Stimulated activated naive CD4-positive, alpha-beta T cell (primary cell): Measurements from ENCODE around the gene CCDC138.

Experiments used
- DNase-seq, 6 experiments: peaks; one replicate each; lab custom pipeline; 2025; lab: John Stamatoyannopoulos, UW

Gene CCDC138

GRCh38 chr2:108918941-108919341 is 132.4 kb downstream of the CCDC138 start:
- DNase-seq: no peak

GRCh38 chr2:108919571-108920373 is 133.2 kb downstream of the CCDC138 start:
- no peak for DNase-seq

- no peak for DNase-seq
Measured at GRCh38 chr2:108920686-108921085, 134.1 kb downstream of the CCDC138 start.

DNA sequence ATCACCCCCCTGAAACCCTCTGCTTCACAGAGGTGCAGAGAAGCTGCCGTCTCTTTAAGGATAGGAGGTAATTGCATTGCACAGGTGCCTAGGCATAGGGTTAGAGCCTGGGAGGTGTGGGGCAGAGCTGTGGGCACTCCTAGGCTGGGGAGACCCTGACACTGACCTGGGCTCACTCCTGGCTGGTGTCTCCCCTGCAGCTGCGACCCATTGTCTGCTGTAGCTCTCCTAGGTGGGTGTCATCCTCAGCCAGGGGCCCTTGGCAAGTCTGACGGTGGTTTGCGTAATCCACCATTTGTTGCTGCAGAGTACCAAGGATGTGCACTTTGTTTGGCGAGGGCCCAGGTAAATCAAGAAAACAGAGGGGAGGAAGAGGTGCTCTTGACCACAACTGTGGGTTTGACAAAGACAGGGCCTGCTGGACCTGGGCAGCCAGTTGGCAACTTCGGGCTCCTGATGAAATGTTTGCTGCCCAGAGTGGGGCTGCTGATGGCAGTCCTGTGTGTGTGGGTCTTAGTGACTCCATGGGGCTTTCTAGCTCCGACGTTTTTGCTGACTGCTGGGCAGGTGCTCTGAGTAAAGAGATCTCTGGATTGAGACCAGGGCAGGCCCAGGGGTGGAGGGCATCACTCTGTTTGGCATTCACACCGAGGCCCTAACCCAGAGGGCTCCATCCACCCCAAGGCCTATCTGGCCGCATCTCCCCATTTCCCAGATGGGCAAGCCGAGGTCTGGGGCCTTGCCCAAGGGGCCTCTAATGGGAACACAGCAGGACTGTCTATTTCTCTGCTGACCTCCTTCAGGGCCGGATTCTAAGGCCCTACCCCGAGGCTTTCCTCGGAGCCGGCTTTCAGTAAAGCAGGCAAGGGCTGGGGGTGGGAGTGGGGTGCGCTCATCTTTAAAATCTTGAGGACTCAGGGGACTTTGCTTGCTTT is 134.8 kb downstream of the CCDC138 start:
- DNase-seq: no peak

GRCh38 chr2:108922141-108922915 is 135.8 kb downstream of the CCDC138 start:
- DNase-seq: no peak

DNA sequence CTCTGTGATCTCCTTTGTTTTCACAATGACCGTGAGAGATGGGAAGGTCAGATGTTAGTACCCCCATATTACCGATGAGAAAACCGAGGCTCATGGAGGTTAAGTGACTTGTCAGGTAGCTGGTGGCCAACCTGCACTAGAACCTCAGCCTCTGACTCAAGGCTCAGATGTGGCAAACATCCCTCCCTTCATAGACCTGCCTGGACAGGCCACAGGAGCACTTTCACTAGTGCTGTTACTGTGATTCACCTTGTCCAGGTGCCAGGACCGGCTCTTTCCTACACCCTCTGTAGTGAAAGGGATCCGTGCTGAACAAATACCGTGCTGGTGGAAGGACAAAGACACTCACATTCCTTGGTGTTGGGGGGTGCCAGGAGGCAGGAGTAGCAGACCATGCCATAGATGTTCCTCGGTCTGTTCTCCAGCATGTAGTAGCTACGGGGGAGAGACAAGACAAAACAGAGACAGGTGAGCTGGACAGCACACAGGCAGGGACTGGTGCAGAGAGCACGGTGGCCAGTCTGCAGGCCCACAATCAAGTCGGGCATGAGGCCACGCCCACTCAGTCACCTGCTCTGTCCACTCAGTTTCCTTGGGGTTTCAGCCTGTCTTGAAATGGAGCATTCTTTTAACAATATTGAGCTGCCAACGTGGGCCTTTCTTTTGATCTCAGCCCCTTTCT is 136.6 kb downstream of the CCDC138 start:
- DNase-seq: no peak

DNA sequence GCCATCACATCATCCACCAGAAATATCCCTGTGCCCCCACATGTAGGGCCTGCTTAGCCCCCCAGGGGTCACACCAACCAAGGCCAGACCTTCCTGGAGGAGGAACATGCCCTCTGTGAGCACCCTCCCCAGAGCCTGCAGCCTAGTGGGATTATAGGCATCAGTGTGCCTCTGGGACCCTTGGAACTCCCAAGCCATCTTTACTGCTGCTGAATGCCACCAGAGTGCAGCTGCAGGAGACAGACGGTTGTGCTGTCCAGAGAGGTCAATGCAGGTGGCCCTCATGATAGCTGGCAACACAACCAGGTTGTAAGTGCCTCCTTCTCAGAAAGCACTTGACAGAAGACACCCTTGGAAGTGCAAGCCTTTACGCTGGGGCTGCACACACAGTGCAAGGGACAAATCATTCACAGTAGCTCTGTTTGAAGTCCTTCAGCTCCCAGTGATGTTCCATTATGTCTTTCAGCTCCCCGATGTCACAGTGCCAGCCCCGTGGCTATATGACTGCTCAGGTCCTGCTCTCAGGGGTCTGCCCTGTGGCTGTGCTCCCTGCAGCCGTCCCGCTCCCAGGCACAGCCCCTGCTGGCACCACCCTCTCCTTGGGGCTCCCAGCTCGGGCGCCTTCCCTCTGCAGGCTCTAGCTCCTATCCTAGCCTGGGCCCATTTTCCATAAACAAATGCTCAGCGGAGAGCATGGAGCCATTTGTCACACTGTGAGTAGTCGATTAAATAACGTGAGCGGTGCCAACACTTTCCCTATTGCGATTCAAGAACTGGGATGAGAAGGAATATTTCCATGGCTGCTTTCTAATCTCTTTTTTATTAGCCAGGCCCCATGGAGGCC is 137.4 kb downstream of the CCDC138 start:
- DNase-seq: no peak

DNA sequence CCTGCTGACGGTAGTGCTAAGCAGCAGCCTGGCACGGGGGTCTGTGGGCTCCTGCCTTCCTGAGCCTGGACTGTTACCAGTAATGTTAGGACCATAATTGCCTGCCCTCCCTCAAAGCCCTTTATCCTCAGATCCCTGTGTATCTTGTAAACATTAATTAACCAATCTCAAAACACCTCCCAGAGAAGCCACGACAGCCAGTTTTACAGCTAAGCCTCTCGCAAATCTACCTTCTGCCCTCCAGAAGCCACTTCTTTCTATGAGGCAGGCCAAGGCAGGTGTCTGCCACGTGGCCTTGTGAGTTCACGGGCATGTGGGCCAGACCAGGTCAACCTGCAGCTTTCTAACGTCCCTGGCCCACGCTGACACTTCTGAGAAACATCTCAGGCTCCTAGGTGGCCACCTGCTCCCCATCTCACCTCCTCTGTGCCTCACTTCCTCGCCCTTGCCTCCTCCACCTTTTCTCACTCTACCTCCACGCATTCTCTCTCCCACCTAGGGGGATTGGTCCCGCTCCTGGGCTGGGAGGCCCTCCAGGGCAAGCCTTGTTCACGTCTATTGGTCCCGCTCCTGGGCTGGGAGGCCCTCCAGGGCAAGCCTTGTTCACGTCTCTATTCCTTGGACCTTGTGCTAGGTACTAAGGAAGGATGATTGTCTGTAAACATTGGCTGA is 138.1 kb downstream of the CCDC138 start:
- no peak for DNase-seq

DNA sequence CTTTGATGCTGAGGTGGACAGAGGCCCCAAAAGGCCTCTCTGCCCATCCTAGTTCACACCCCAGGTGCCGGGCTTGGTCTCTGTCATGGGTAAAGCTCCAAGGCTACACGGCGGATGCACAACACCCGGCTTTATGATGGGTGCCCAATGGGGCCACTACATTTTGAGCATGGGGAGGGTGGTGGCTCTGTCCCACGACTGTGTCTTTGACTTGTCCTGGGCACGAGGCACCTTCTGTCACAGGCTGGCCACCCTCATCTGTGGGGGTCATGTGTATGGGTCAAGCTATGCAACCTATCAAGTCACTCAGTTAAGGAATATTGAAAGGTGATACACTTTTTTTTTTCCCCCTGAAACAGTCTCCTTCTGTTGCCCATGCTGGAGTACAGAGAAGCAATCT is 138.7 kb downstream of the CCDC138 start:
- DNase-seq: no peak

GRCh38 chr2:108925735-108926134 is 139.2 kb downstream of the CCDC138 start:
- DNase-seq: no peak
